Lung (tissue), 12 donors: ENCODE data around the gene COX6A1. TPM values are rescaled to one million over a fixed set of nuclear protein-coding genes. Genes with fewer than 3 reads are reported as not detected.
A peak's percentile ranks its signal among the peaks of the same experiment; 100 is the strongest.

Source experiments
- ATAC-seq: fragments of 200-7000 bp; cut with Tn5 transposase; one replicate; pipeline ENCODE4 v1.9.1; 2020; ENCODE audit warnings: moderate number of reproducible peaks; ENCODE audit not compliant: insufficient read depth, low FRiP score
- DNase-seq, 3 donors: peaks; one replicate each; pipeline ENCODE4 v3.0.0-alpha.2; 2013 to 2017
- H3K27ac ChIP-seq, 2 donors: one replicate each; pipeline ENCODE4 v1.5.1; 2013; ENCODE audit warnings: mild to moderate bottlenecking in 2 of 2, moderate library complexity in 2 of 2, control low read depth in 1 of 2, inconsistent platforms in 1 of 2, low read depth in 1 of 2, low read length in 1 of 2
- H3K27me3 ChIP-seq, 3 donors: one replicate each; pipeline ENCODE4 v1.5.1; 2013; ENCODE audit warnings: low read length in 2 of 3; ENCODE audit not compliant: control insufficient read depth in 3 of 3, insufficient read depth in 3 of 3
- H3K36me3 ChIP-seq, 4 donors: one replicate each; pipeline ENCODE4 v1.5.1; 2013; ENCODE audit warnings: low read length in 4 of 4, mild to moderate bottlenecking in 1 of 4, moderate library complexity in 1 of 4; ENCODE audit not compliant: control insufficient read depth in 4 of 4, insufficient read depth in 4 of 4
- H3K4me1 ChIP-seq, 5 donors: one replicate each; pipeline ENCODE4 v1.5.1; 2013; ENCODE audit warnings: low read length in 5 of 5, mild to moderate bottlenecking in 2 of 5, moderate library complexity in 1 of 5; ENCODE audit not compliant: control insufficient read depth in 5 of 5, insufficient read depth in 5 of 5
- H3K4me3 ChIP-seq: one replicate; pipeline ENCODE4 v1.5.1; 2013; ENCODE audit warnings: mild to moderate bottlenecking, control low read depth, moderate library complexity
- H3K9ac ChIP-seq, 2 donors: one replicate each; pipeline ENCODE4 v1.5.1; 2013; ENCODE audit warnings: low read length in 2 of 2, control low read depth in 1 of 2; ENCODE audit not compliant: insufficient read depth in 1 of 2
- H3K9me3 ChIP-seq, 4 donors: one replicate each; pipeline ENCODE4 v1.5.1; 2013; ENCODE audit warnings: low read length in 3 of 4, mild to moderate bottlenecking in 1 of 4, moderate library complexity in 1 of 4; ENCODE audit not compliant: control insufficient read depth in 4 of 4, insufficient read depth in 3 of 4
- CTCF ChIP-seq: IDR thresholded peaks from 2 replicates; pipeline ENCODE4 v1.5.1; 2012; ENCODE audit warnings: mild to moderate bottlenecking; ENCODE audit errors: control extremely low read depth, extremely low read depth
- WGBS, 2 donors: extraction: QIAGEN DNeasy Blood & Tissue Kit; methylation state at CpG; one replicate each; pipeline ENCODE4 v1.1.7; 2013; 5-methylcytosine and 5-hydroxymethylcytosine counted together
- polyA plus RNA-seq, 2 donors: library from polyadenylated mRNA; stranded (reverse); fragments of 200-250 nt; gene quantifications; one replicate each; pipeline ENCODE4 v1.2.1, GENCODE V29; 2013
- total RNA-seq, 2 donors: library from RNA; depleted of rRNA in 1 of 2; stranded (reverse); fragments of >200 nt in 1 of 2; gene quantifications; one replicate each; pipeline ENCODE4 v1.2.1, GENCODE V29; 2014 to 2021
- donor health status: control.
- donor health status: control.
- donor health status: Bipolar disorder and iron deficiency.
- donor health status: healthy.
- donor health status: DM: yes; HTN: yes; CAD: no.

Gene COX6A1
- total and polyA plus RNA-seq, 4 donors, result 211 to 1,397 (median 525) TPM

GRCh38 chr12:120406069-120406468 lies 31.8 kb upstream of the COX6A1 start:
- Histone ChIP-seq H3K4me3 (no peak overlapping the region), H3K27me3 (no peaks in the 10 kb centered on the region), H3K4me1 (peaks cover 0 to 16% (median 10%) of the 10 kb centered on the region in 5 donors), H3K36me3 (no peaks in the 10 kb centered on the region), H3K9ac (no peak overlapping the region), H3K27ac (no peak overlapping the region), H3K9me3 (no peaks in the 10 kb centered on the region)
- ATAC-seq (no peak), DNase-seq (peak in 1 of 3 donors; percentile 12)
- 75 to 86% methylated on average over 3 of the region's 3 CpGs for WGBS, 2 donors
- TF ChIP-seq CTCF, result no peak

GRCh38 chr12:120406553-120406952 lies 31.4 kb upstream of the COX6A1 start:
- Histone ChIP-seq H3K27me3 (no peaks in the 10 kb centered on the region), H3K27ac (no peak overlapping the region), H3K4me1 (peaks cover 0 to 16% (median 10%) of the 10 kb centered on the region in 5 donors), H3K9me3 (no peaks in the 10 kb centered on the region), H3K9ac (no peak overlapping the region), H3K36me3 (no peaks in the 10 kb centered on the region), H3K4me3 (no peak overlapping the region)
- no peak for ATAC-seq
- 94 to 98% methylated on average over 3 of the region's 3 CpGs for WGBS, 2 donors
- DNase-seq, result no peak
- no peak for TF ChIP-seq CTCF

GRCh38 chr12:120408771-120409170 lies 29.1 kb upstream of the COX6A1 start:
- WGBS, 2 donors, result 97% methylated on average over 11 of the region's 11 CpGs
- no peak for ATAC-seq
- no peak for DNase-seq
- no peak overlapping the region for H3K27ac ChIP-seq
- H3K4me1 ChIP-seq, result peaks cover 0 to 7% (median 4%) of the 10 kb centered on the region in 5 donors
- no peak overlapping the region for H3K4me3 ChIP-seq
- no peak overlapping the region for H3K9ac ChIP-seq
- H3K27me3 ChIP-seq, result no peaks in the 10 kb centered on the region
- H3K36me3 ChIP-seq, result no peaks in the 10 kb centered on the region
- no peaks in the 10 kb centered on the region for H3K9me3 ChIP-seq
- no peak for TF ChIP-seq CTCF

GRCh38 chr12:120412421-120412820 lies 25.5 kb upstream of the COX6A1 start:
- 92 to 97% methylated on average over 7 of the region's 7 CpGs for WGBS, 2 donors
- ATAC-seq, result no peak
- Histone ChIP-seq H3K36me3 (no peaks in the 10 kb centered on the region), H3K9me3 (no peaks in the 10 kb centered on the region), H3K4me1 (peaks cover 0 to 6% (median 0%) of the 10 kb centered on the region in 5 donors), H3K4me3 (no peak overlapping the region), H3K27me3 (no peaks in the 10 kb centered on the region), H3K9ac (no peak overlapping the region), H3K27ac (no peak overlapping the region)
- no peak for TF ChIP-seq CTCF
- no peak for DNase-seq
